Raji (cell line): ENCODE measurements around the gene LILRB5.

ENCODE experiments used
- POLR2A ChIP-seq: IDR thresholded peaks from 2 replicates; pipeline ENCODE4 v1.6.1; 2011; ENCODE audit warnings: low read depth, low read length, control low read depth; ENCODE audit not compliant: insufficient read depth

The LILRB5 gene

GRCh38 chr19:54206030-54206830 is 50.8 kb downstream of the LILRB5 start:
- no peak for TF ChIP-seq POLR2A

- no peak for TF ChIP-seq POLR2A
Measured at GRCh38 chr19:54204767-54205468, 52.2 kb downstream of the LILRB5 start.

GRCh38 chr19:54203151-54203611 is 53.9 kb downstream of the LILRB5 start:
- no peak for TF ChIP-seq POLR2A

- no peak for TF ChIP-seq POLR2A
Measured at GRCh38 chr19:54201980-54202379, 55.1 kb downstream of the LILRB5 start.

- no peak for TF ChIP-seq POLR2A
Measured at GRCh38 chr19:54201172-54201701, 55.8 kb downstream of the LILRB5 start.
